CD4-positive, alpha-beta T cell treated with Interleukin-17A for 1 hour (primary cell): Measurements from ENCODE around the gene SHLD1.

Experiments used
- DNase-seq: peaks from one replicate; pipeline ENCODE4 v3.0.0-alpha.2; 2020

Gene SHLD1

GRCh38 chr20:5784735-5785134 is 34.5 kb downstream of the SHLD1 start:
- no peak for DNase-seq

- DNase-seq, result no peak
Observed at GRCh38 chr20:5785146-5785545, 34.9 kb downstream of the SHLD1 start.

- no peak for DNase-seq
Observed at GRCh38 chr20:5786930-5787795, 37.0 kb downstream of the SHLD1 start.

GRCh38 chr20:5787796-5788165 is 37.6 kb downstream of the SHLD1 start:
- no peak for DNase-seq

- peak; percentile 91 for DNase-seq
Observed at GRCh38 chr20:5788385-5788895, 38.2 kb downstream of the SHLD1 start.

- DNase-seq, result no peak
Observed at GRCh38 chr20:5789827-5790226, 39.6 kb downstream of the SHLD1 start.

GRCh38 chr20:5793916-5794315 is 43.7 kb downstream of the SHLD1 start:
- no peak for DNase-seq

GRCh38 chr20:5796331-5797040 is 46.3 kb downstream of the SHLD1 start:
- no peak for DNase-seq

- DNase-seq, result no peak
Observed at GRCh38 chr20:5797165-5797564, 47.0 kb downstream of the SHLD1 start.

GRCh38 chr20:5797843-5798462 is 47.8 kb downstream of the SHLD1 start:
- no peak for DNase-seq

GRCh38 chr20:5803754-5804303 is 53.6 kb downstream of the SHLD1 start:
- peak; percentile 13 for DNase-seq

GRCh38 chr20:5806457-5807263 is 56.5 kb downstream of the SHLD1 start:
- DNase-seq, result peak; percentile 18

- no peak for DNase-seq
Observed at GRCh38 chr20:5807431-5807830, 57.2 kb downstream of the SHLD1 start.

- no peak for DNase-seq
Observed at GRCh38 chr20:5808901-5809300, 58.7 kb downstream of the SHLD1 start.

GRCh38 chr20:5809495-5809894 is 59.3 kb downstream of the SHLD1 start:
- no peak for DNase-seq

- DNase-seq, result no peak
Observed at GRCh38 chr20:5810800-5811422, 60.7 kb downstream of the SHLD1 start.

GRCh38 chr20:5811746-5812145 is 61.5 kb downstream of the SHLD1 start:
- DNase-seq, result no peak

GRCh38 chr20:5818346-5818681 is 68.1 kb downstream of the SHLD1 start:
- no peak for DNase-seq

- no peak for DNase-seq
Observed at GRCh38 chr20:5820738-5821137, 70.5 kb downstream of the SHLD1 start.

GRCh38 chr20:5821627-5822215 is 71.5 kb downstream of the SHLD1 start:
- no peak for DNase-seq

GRCh38 chr20:5822569-5822968 is 72.4 kb downstream of the SHLD1 start:
- DNase-seq, result no peak
